IPS DF 6.9 (cell line): ENCODE data around the gene KCND1.
A peak's percentile ranks its signal among the peaks of the same experiment; 100 is the strongest.

Experiments used
- DNase-seq: peaks from one replicate; pipeline ENCODE4 v3.0.0-alpha.2; 2013; ENCODE audit warnings: low read depth, low spot score
- H3K27ac ChIP-seq: one replicate; pipeline ENCODE4 v1.5.1; 2013; ENCODE audit warnings: low read length, control low read depth
- H3K27me3 ChIP-seq: 2 replicates; pipeline ENCODE4 v1.6.1; 2013; ENCODE audit warnings: mild to moderate bottlenecking, low read length; ENCODE audit not compliant: control insufficient read depth, insufficient read depth
- H3K36me3 ChIP-seq: 2 replicates; pipeline ENCODE4 v1.6.1; 2013; ENCODE audit warnings: low read length; ENCODE audit not compliant: control insufficient read depth, insufficient read depth
- H3K4me1 ChIP-seq: 2 replicates; pipeline ENCODE4 v1.6.1; 2013; ENCODE audit warnings: low read length; ENCODE audit not compliant: control insufficient read depth, insufficient read depth
- H3K4me3 ChIP-seq: 2 replicates; pipeline ENCODE4 v1.5.1; 2013; ENCODE audit warnings: mild to moderate bottlenecking, low read length
- H3K9me3 ChIP-seq: 2 replicates; pipeline ENCODE4 v1.6.1; 2013; ENCODE audit warnings: low read length, inconsistent platforms; ENCODE audit not compliant: control insufficient read depth, insufficient read depth
- WGBS: extraction: QIAGEN DNeasy Blood & Tissue Kit; methylation state at CpG from one replicate; pipeline ENCODE4 v1.1.7; 2013; ENCODE audit warnings: mixed read lengths, missing lambda C conversion rate; ENCODE audit not compliant: insufficient read length, insufficient coverage; 5-methylcytosine and 5-hydroxymethylcytosine counted together

Gene KCND1

DNA sequence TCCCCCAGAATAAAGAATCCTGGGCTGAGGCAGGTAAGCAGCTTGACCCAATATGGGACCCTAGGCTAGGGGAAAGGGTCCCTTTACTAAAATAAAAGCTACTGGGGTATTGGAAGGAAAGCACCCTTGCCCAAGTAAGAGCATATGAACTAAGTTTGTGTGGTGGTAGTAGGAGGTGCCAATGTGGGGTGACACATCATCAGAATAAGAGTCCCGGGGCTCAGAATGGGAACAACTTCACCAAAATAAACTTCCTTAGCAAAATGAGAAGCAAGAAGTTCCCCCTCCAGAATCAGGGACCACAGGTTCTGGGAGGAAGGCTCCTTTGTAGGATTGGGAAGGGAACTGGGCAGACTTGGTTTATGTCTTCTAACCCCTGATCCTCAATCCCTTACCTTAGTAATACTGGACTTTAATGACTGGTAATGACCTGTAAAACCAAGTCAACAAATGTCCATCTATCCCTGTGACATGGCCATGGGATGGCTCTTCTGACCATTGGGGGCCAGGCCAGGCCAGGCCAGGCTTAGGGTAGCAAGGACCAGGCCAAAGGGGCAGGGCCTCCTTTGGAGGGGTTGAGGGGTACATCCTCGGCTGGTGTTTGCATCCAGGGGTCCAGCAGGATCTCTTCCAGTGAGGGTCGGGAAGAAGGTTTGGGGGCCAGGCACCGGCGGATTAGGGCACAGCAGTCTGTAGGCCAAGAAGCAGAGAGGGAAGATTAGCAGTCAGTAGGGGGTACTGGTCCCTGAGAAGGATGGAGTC is 57.9 kb downstream of the KCND1 start:
- H3K4me1 ChIP-seq: no peaks in the 10 kb centered on the region
- no peaks in the 10 kb centered on the region for H3K9me3 ChIP-seq
- no CpG with 5 or more reads among the region's 5 CpGs for WGBS
- H3K27ac ChIP-seq: no peak overlapping the region
- DNase-seq: no peak
- H3K4me3 ChIP-seq: no peak overlapping the region
- no peaks in the 10 kb centered on the region for H3K27me3 ChIP-seq
- H3K36me3 ChIP-seq: peaks cover 15% of the 10 kb centered on the region

DNA sequence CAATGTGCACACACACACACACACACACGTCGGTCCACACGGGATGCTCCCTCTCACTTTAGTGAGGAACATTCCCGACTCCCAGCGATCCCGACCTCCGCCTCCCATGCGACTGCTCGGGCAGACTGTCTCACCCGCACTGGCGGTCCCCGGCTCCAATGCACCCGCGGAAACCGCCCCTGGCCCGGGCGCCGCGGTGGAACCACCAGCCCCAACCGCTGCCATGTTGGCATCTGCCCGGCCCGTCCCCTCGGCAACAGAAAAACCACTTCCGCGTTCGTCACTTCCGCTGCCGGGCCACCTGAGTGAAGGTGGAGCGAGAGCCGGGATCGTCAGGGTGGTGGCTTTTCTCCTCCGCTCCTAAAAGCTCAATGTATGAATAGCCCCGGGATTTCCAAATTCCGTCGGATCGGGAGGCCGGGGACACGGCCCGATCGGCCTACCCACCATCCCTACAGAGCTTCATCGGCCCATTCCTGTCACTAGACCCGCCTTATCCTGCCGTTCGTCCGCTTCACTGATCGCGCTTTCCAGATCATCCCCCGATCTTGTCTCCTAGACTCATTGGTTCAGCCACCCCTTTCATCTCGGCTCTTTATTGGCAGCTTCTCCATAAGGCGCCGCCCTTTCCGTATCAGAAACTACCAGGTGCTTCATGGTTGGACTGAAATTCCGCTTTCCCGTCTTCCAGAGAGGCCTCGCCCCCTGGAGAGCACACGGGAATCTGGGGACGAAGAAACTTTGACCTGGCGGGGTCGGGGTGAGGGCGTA is 60.0 kb downstream of the KCND1 start, which contains the start of gene SLC35A2:
TSS of gene SLC35A2 (minus strand) at position 235 of the 771 bp plus-strand sequence. CDS start at position 225, 10 bp downstream.
- DNase-seq: no peak
- peaks cover 15% of the 10 kb centered on the region for H3K36me3 ChIP-seq

More for the DNA sequence above, 60.0 kb downstream of the KCND1 start, which contains the start of gene SLC35A2:
- no peaks in the 10 kb centered on the region for H3K27me3 ChIP-seq
- WGBS: no CpG with 5 or more reads among the region's 60 CpGs
- H3K9me3 ChIP-seq: no peaks in the 10 kb centered on the region
- H3K27ac ChIP-seq: no peak within 1 kb of the TSS
- H3K4me1 ChIP-seq: no peaks in the 10 kb centered on the region
- peak within 1 kb of the TSS; percentile 86 for H3K4me3 ChIP-seq
